SK-N-SH (cell line): ENCODE measurements around the gene KLHDC7B. TPM values are rescaled to one million over a fixed set of nuclear protein-coding genes. Genes with fewer than 3 reads are reported as not detected.

Source experiments
- CTCF ChIA-PET: fragments of 300-600, 350-600 bp; formaldehyde crosslinking; extraction: SDS; loops from one replicate; lab custom pipeline; 2021; lab: Yijun Ruan, JAX
- POLR2A ChIA-PET: fragments of 350-600 bp; sonication (Branson Sonifier 250); formaldehyde crosslinking; extraction: SDS; loops from one replicate; lab custom pipeline; 2020; ENCODE audit warnings: antibody characterized with exemption, inconsistent platforms; lab: Yijun Ruan, JAX
- DNase-seq: peaks from one replicate; pipeline ENCODE4 v3.0.0; 2012
- H2AFZ ChIP-seq: fragments of 200-600 bp; sonication (generic); 2 replicates; pipeline ENCODE4 v1.8.1; 2016; ENCODE audit warnings: antibody characterized with exemption, mild to moderate bottlenecking, low read depth
- H3F3A ChIP-seq: fragments of 200-600 bp; sonication (generic); replicated peaks from 2 replicates; pipeline ENCODE3; 2016; ENCODE audit warnings: antibody characterized with exemption, mild to moderate bottlenecking; ENCODE audit not compliant: insufficient read depth
- H3K27ac ChIP-seq, 2 experiments: fragments of 200-500 bp in 1 of 2; fragments of 200-600 bp in 1 of 2; sonication (Bioruptor generic) in 1 of 2; sonication (generic), shearing (Covaris generic) in 1 of 2; 2 replicates each; pipeline versions ENCODE4 v1.5.1 to v1.6.1; 2014 to 2016; ENCODE audit warnings: low read depth in 2 of 2, inconsistent platforms in 1 of 2, low read length in 1 of 2, mild to moderate bottlenecking in 1 of 2, mixed read lengths in 1 of 2
- H3K27me3 ChIP-seq: fragments of 200-600 bp; sonication (generic), shearing (Covaris generic); 2 replicates; pipeline ENCODE4 v1.6.1; 2016; ENCODE audit warnings: mixed run types; ENCODE audit not compliant: insufficient read depth
- H3K36me3 ChIP-seq, 2 experiments: fragments of 200-500 bp in 1 of 2; fragments of 200-600 bp in 1 of 2; sonication (Bioruptor generic) in 1 of 2; sonication (generic) in 1 of 2; replicated peaks in 1 of 2; 2 replicates each; pipeline versions ENCODE3 to v1.5.1; 2014 to 2016; ENCODE audit warnings: low read length in 1 of 2, mild to moderate bottlenecking in 1 of 2; ENCODE audit not compliant: insufficient read depth in 2 of 2, control insufficient read depth in 1 of 2
- H3K4me1 ChIP-seq, 2 experiments: fragments of 200-500 bp in 1 of 2; fragments of 200-600 bp in 1 of 2; sonication (Bioruptor generic) in 1 of 2; sonication (generic), shearing (Covaris generic) in 1 of 2; 2 replicates each; pipeline versions ENCODE4 v1.5.1 to v1.6.1; 2014 to 2016; ENCODE audit warnings: low read depth in 1 of 2, low read length in 1 of 2, mixed run types in 1 of 2; ENCODE audit not compliant: insufficient read depth in 2 of 2, control insufficient read depth in 1 of 2
- H3K4me2 ChIP-seq: fragments of 200-600 bp; sonication (generic), shearing (Covaris generic); 2 replicates; pipeline ENCODE4 v1.6.1; 2017; ENCODE audit warnings: mixed run types
- H3K4me3 ChIP-seq, 2 experiments: fragments of 200-500 bp in 1 of 2; fragments of 200-600 bp in 1 of 2; sonication (Bioruptor generic) in 1 of 2; sonication (generic), shearing (Covaris generic) in 1 of 2; 2 replicates each; pipeline versions ENCODE4 v1.5.1 to v1.8.1; 2014 to 2016; ENCODE audit warnings: low read depth in 2 of 2, inconsistent platforms in 1 of 2, low read length in 1 of 2, mild to moderate bottlenecking in 1 of 2, mixed read lengths in 1 of 2, moderate library complexity in 1 of 2
- H3K79me2 ChIP-seq: fragments of 200-600 bp; sonication (generic); 2 replicates; pipeline ENCODE4 v1.8.1; 2017; ENCODE audit warnings: mild to moderate bottlenecking; ENCODE audit not compliant: insufficient read depth
- H3K9ac ChIP-seq: fragments of 200-600 bp; sonication (generic); 2 replicates; pipeline ENCODE4 v1.6.1; 2017; ENCODE audit warnings: mixed run types
- H3K9me2 ChIP-seq: fragments of 200-600 bp; sonication (generic); 2 replicates; pipeline ENCODE4 v1.6.1; 2017; ENCODE audit warnings: mixed run types
- H3K9me3 ChIP-seq: fragments of 200-600 bp; sonication (generic); 2 replicates; pipeline ENCODE4 v1.6.1; 2017; ENCODE audit warnings: mixed run types, mild to moderate bottlenecking, moderate library complexity
- H4K20me1 ChIP-seq: fragments of 200-600 bp; sonication (generic); 2 replicates; pipeline ENCODE4 v1.6.1; 2017; ENCODE audit warnings: mild to moderate bottlenecking, mixed run types; ENCODE audit not compliant: insufficient read depth
- CHD2 ChIP-seq: fragments of 150-350 bp; IDR thresholded peaks from 2 replicates; pipeline ENCODE4 v1.6.1; 2018; ENCODE audit warnings: low read length; ENCODE audit not compliant: partially characterized antibody
- EP300 ChIP-seq, 2 experiments: IDR thresholded peaks; 2 replicates each; pipeline versions ENCODE4 v1.4.0 to v1.6.1; 2012; ENCODE audit warnings: borderline replicate concordance in 1 of 2, low read depth in 1 of 2, low read length in 1 of 2
- EZH2phosphoT487 ChIP-seq: fragments of 200-600 bp; sonication (generic); IDR thresholded peaks from 2 replicates; pipeline ENCODE4 v1.6.1; 2017; ENCODE audit warnings: low read depth, mixed run types, mild to moderate bottlenecking, antibody characterized with exemption, moderate library complexity, borderline replicate concordance
- FOSL2 ChIP-seq: IDR thresholded peaks from 2 replicates; pipeline ENCODE4 v1.4.0; 2012; ENCODE audit warnings: low read depth, mild to moderate bottlenecking, moderate library complexity, borderline replicate concordance
- FOXM1 ChIP-seq: IDR thresholded peaks from 2 replicates; pipeline ENCODE4 v1.4.0; 2012; ENCODE audit warnings: low read depth, mild to moderate bottlenecking
- GATA2 ChIP-seq: sonication (generic); formaldehyde crosslinking; IDR thresholded peaks from 2 replicates; pipeline ENCODE4 v1.5.0; 2020; ENCODE audit warnings: mild to moderate bottlenecking, missing genetic modification reagents
- JUND ChIP-seq: IDR thresholded peaks from 2 replicates; pipeline ENCODE4 v1.4.0; 2012
- MXI1 ChIP-seq: IDR thresholded peaks from 2 replicates; pipeline ENCODE4 v1.6.1; 2012; ENCODE audit warnings: mild to moderate bottlenecking, low read depth, low read length, improper control_type of control experiment
- NRF1 ChIP-seq: IDR thresholded peaks from 2 replicates; pipeline ENCODE4 v1.6.1; 2012; ENCODE audit warnings: low read depth, mild to moderate bottlenecking, low read length
- RCOR1 ChIP-seq: fragments of 150-350 bp; IDR thresholded peaks from 2 replicates; pipeline ENCODE4 v1.6.1; 2017; ENCODE audit warnings: antibody characterized with exemption, low read length
- RFX5 ChIP-seq: IDR thresholded peaks from 2 replicates; pipeline ENCODE4 v1.6.1; 2012; ENCODE audit warnings: mild to moderate bottlenecking, improper control_type of control experiment, low read length
- SIN3A ChIP-seq: IDR thresholded peaks from 2 replicates; pipeline ENCODE4 v1.6.1; 2012; ENCODE audit warnings: low read depth, mild to moderate bottlenecking, low read length, moderate library complexity, borderline replicate concordance
- TCF12 ChIP-seq: IDR thresholded peaks from 2 replicates; pipeline ENCODE4 v1.4.0; 2012
- WGBS: methylation state at CpG from one replicate; pipeline ENCODE4 v1.1.6; 2017; ENCODE audit warnings: low lambda C conversion rate; 5-methylcytosine and 5-hydroxymethylcytosine counted together
- polyA plus RNA-seq, 3 experiments: library from polyadenylated mRNA; depleted of rRNA; stranded (reverse); fragments of >200 nt; gene quantifications; 2 replicates each; pipeline ENCODE4 v1.2.3, GENCODE V29; 2012
- TF ChIP-seq, protein P1 (sequence below): IDR thresholded peaks from 2 replicates; pipeline ENCODE4 v1.4.0; 2012; ENCODE audit warnings: low read depth, borderline replicate concordance
- TF ChIP-seq, protein P2 (sequence below): fragments of 150-350 bp; IDR thresholded peaks from 2 replicates; pipeline ENCODE4 v1.6.1; 2016; ENCODE audit warnings: mild to moderate bottlenecking, low read depth, low read length
- TF ChIP-seq, protein P3 (sequence below): IDR thresholded peaks from 2 replicates; pipeline ENCODE4 v1.4.0; 2012; ENCODE audit warnings: low read depth, borderline replicate concordance

The KLHDC7B gene
- polyA plus RNA-seq, 1 of the 3 experiments (the other 2 are of a cell fraction) = 0.07 TPM

DNA sequence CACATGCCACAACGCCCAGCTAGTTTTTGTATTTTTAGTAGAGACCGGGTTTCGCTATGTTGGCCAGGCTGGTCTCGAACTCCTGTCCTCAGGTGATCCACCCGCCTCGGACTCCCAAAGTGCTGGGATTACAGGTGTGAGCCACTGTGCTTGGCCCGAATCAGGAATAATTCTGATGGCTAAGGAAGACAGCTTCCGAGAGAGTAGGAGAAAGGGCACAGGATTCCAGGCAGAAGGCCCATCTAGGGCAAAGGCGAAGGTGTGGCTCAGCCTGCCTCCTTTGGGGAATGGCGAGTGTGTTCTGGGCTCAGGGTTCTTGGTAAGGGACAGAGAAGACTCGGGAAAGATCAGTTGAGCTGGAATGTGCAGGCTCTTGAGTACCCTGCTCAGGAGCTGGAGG, 18.6 kb downstream of the KLHDC7B start:
- WGBS = 83% methylated on average over 11 of the region's 11 CpGs
- Histone ChIP-seq H3K4me1 (peaks cover 0 to 4% of the 10 kb centered on the region in 2 experiments; a peak in 1 of 4 replicates), H3K27ac (no peak overlapping the region), H3F3A (no peaks in the 10 kb centered on the region), H3K9ac (no peak overlapping the region), H3K4me2 (no peak overlapping the region), H4K20me1 (no peaks in the 10 kb centered on the region), H3K36me3 (peaks cover 0 to 7% of the 10 kb centered on the region in 2 experiments), H3K9me2 (no peaks in the 10 kb centered on the region), H2AFZ (no peak overlapping the region), H3K79me2 (no peaks in the 10 kb centered on the region), H3K4me3 (no peak overlapping the region), H3K9me3 (no peaks in the 10 kb centered on the region), H3K27me3 (no peaks in the 10 kb centered on the region)
- CTCF ChIA-PET = interaction anchor here (1.4 to 4.9 kb wide), 8 partner anchors 12 to 123 kb away, joined by 3 to 73 read pairs (median 16); partner anchors contain the start of genes CHKB, CPT1B, KLHDC7B and SCO2
- POLR2A ChIA-PET = interaction anchor here (2.2 to 2.7 kb wide), 2 partner anchors 11 to 39 kb away, joined by 7 to 12 read pairs; partner anchors contain the start of gene SCO2
- TF ChIP-seq FOSL2 = no peak
- no peak for TF ChIP-seq SIN3A
- TF ChIP-seq, protein P1, sequence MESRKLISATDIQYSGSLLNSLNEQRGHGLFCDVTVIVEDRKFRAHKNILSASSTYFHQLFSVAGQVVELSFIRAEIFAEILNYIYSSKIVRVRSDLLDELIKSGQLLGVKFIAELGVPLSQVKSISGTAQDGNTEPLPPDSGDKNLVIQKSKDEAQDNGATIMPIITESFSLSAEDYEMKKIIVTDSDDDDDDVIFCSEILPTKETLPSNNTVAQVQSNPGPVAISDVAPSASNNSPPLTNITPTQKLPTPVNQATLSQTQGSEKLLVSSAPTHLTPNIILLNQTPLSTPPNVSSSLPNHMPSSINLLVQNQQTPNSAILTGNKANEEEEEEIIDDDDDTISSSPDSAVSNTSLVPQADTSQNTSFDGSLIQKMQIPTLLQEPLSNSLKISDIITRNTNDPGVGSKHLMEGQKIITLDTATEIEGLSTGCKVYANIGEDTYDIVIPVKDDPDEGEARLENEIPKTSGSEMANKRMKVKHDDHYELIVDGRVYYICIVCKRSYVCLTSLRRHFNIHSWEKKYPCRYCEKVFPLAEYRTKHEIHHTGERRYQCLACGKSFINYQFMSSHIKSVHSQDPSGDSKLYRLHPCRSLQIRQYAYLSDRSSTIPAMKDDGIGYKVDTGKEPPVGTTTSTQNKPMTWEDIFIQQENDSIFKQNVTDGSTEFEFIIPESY = no peak
- TF ChIP-seq EP300 (IDR thresholded peaks at IDR 0.05; ENCODE audit: borderline replicate concordance in 1 of 2, low read depth in 1 of 2, low read length in 1 of 2) = no peak
- no peak for TF ChIP-seq EZH2phosphoT487
- no peak for TF ChIP-seq GATA2 (CRISPR knock-in tag)
- no peak for DNase-seq

DNA sequence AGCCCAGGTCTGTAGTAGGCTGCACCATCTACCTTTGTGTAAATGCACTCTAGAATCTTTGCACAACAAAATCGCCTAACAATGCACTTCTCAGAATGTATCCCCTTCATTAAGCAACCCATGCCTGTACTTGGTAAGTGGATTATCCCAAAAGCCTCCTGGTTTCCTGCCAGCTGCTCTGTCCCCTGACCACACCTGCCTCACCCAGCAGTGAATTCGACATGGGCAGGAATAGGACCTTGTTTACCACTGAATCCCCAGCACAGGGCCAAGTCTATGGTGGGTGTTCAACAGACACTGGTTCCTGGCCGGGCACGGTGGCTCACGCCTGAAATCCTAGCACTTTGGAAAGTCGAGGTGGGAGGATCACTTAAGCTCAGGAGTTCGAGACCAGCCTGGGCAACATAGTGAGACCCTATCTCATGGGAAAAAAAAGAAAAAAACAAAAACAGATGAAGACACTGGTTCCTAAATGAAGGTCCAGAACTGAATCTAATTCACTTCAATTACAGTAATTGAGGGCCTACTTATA, 22.1 kb downstream of the KLHDC7B start:
- no peak overlapping the region for H3K9ac ChIP-seq
- TF ChIP-seq NRF1 = no peak
- TF ChIP-seq FOXM1 = no peak
- no peak for TF ChIP-seq RCOR1
- no peak for TF ChIP-seq RFX5
- no peak for TF ChIP-seq CHD2
- no peak for TF ChIP-seq MXI1
- TF ChIP-seq TCF12 = no peak
- no peak for TF ChIP-seq EP300 (IDR thresholded peaks at IDR 0.05; ENCODE audit: borderline replicate concordance in 1 of 2, low read depth in 1 of 2, low read length in 1 of 2)
- no peak for TF ChIP-seq JUND
- TF ChIP-seq, protein P2, sequence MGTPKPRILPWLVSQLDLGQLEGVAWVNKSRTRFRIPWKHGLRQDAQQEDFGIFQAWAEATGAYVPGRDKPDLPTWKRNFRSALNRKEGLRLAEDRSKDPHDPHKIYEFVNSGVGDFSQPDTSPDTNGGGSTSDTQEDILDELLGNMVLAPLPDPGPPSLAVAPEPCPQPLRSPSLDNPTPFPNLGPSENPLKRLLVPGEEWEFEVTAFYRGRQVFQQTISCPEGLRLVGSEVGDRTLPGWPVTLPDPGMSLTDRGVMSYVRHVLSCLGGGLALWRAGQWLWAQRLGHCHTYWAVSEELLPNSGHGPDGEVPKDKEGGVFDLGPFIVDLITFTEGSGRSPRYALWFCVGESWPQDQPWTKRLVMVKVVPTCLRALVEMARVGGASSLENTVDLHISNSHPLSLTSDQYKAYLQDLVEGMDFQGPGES = no peak
- no peak for TF ChIP-seq SIN3A
- TF ChIP-seq, protein P3, sequence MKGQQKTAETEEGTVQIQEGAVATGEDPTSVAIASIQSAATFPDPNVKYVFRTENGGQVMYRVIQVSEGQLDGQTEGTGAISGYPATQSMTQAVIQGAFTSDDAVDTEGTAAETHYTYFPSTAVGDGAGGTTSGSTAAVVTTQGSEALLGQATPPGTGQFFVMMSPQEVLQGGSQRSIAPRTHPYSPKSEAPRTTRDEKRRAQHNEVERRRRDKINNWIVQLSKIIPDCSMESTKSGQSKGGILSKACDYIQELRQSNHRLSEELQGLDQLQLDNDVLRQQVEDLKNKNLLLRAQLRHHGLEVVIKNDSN = no peak
- peaks cover 0 to 41% of the 10 kb centered on the region in 2 experiments for H3K36me3 ChIP-seq
- no peak overlapping the region for H3K4me2 ChIP-seq
- peaks cover 0 to 4% of the 10 kb centered on the region in 2 experiments; a peak in 1 of 4 replicates for H3K4me1 ChIP-seq
- H3K4me3 ChIP-seq = no peak overlapping the region
- ChIA-PET POLR2A (no interaction called here), CTCF (interaction anchor here (0.9 kb wide), 1 partner anchor 53 kb away, joined by 3 read pairs; no protein-coding TSS in a partner anchor)
- H3K27me3 ChIP-seq = no peaks in the 10 kb centered on the region
- no peaks in the 10 kb centered on the region for H3K9me2 ChIP-seq
- no peaks in the 10 kb centered on the region for H4K20me1 ChIP-seq
- H3K9me3 ChIP-seq = no peaks in the 10 kb centered on the region
- no peak overlapping the region for H2AFZ ChIP-seq
- no peaks in the 10 kb centered on the region for H3F3A ChIP-seq
- no peak for DNase-seq
- no peaks in the 10 kb centered on the region for H3K79me2 ChIP-seq
- 77% methylated on average over 7 of the region's 7 CpGs for WGBS
- no peak overlapping the region for H3K27ac ChIP-seq
